A549 (cell line): ENCODE data around the gene TFAP2E. TPM values are rescaled to one million over a fixed set of nuclear protein-coding genes. Genes with fewer than 3 reads are reported as not detected.

Source experiments
- ATAC-seq, 2 experiments: fragments of 200-7000 bp in 1 of 2; fragments of >200 bp in 1 of 2; cut with Nextera tagmentation in 1 of 2; cut with Tn5 transposase in 1 of 2; 3 replicates each; pipeline versions ENCODE4 v1.8.0 to v1.9.1; 2018 to 2020; ENCODE audit warnings: mild to moderate bottlenecking in 1 of 2, moderate library complexity in 1 of 2
- CTCF ChIA-PET: fragments of 300-600 bp; sonication (Branson Sonifier 250); formaldehyde crosslinking; extraction: SDS; loops from one replicate; lab custom pipeline; 2021; ENCODE audit warnings: antibody characterized with exemption, inconsistent platforms; lab: Yijun Ruan, JAX
- POLR2A ChIA-PET: fragments of 350-600 bp; formaldehyde crosslinking; extraction: SDS; loops from one replicate; lab custom pipeline; 2021; ENCODE audit warnings: antibody characterized with exemption, inconsistent platforms; lab: Yijun Ruan, JAX
- DNase-seq, 2 experiments: peaks; one replicate each; pipeline versions ENCODE4 v3.0.0 to v3.0.0-alpha.2; 2011 to 2016; ENCODE audit warnings: low read depth in 1 of 2, low spot score in 1 of 2
- FAIRE-seq: peaks from 2 replicates; lab custom pipeline; 2011; peaks lifted over from hg19 to GRCh38; lab: Jason Lieb, UNC
- H3K27ac ChIP-seq, 2 experiments: fragments of >200 bp; sonication (Bioruptor Twin); formaldehyde crosslinking; 3 replicates each; pipeline ENCODE4 v1.5.1; 2016 to 2017
- H3K4me1 ChIP-seq: fragments of >200 bp; sonication (Bioruptor Twin); formaldehyde crosslinking; 3 replicates; pipeline ENCODE4 v1.6.1; 2016
- H3K4me2 ChIP-seq: fragments of >200 bp; sonication (Bioruptor Twin); formaldehyde crosslinking; 3 replicates; pipeline ENCODE4 v1.6.1; 2016
- H3K4me3 ChIP-seq: fragments of >200 bp; sonication (Bioruptor Twin); formaldehyde crosslinking; 3 replicates; pipeline ENCODE4 v1.5.1; 2016
- H3K9me3 ChIP-seq: fragments of >200 bp; sonication (Bioruptor Twin); formaldehyde crosslinking; 3 replicates; pipeline ENCODE4 v1.6.1; 2016
- BCL3 ChIP-seq: fragments of >200 bp; sonication (Bioruptor Twin); formaldehyde crosslinking; IDR thresholded peaks from 3 replicates; pipeline ENCODE4 v1.6.1; 2016
- CHD4 ChIP-seq: fragments of 200-600 bp; sonication (generic); IDR thresholded peaks from 2 replicates; pipeline ENCODE4 v1.6.1; 2016; ENCODE audit warnings: antibody characterized with exemption, mild to moderate bottlenecking, borderline replicate concordance
- E2F6 ChIP-seq: IDR thresholded peaks from 2 replicates; pipeline ENCODE4 v1.6.1; 2012; ENCODE audit warnings: low read depth, borderline replicate concordance
- ELK1 ChIP-seq: fragments of 150-350 bp; IDR thresholded peaks from 2 replicates; pipeline ENCODE4 v1.6.1; 2014; ENCODE audit warnings: low read depth, mild to moderate bottlenecking, low read length
- ESRRA ChIP-seq: fragments of 150-350 bp; IDR thresholded peaks from 2 replicates; pipeline ENCODE4 v1.6.1; 2014; ENCODE audit warnings: mild to moderate bottlenecking, low read length, borderline replicate concordance
- FOSL2 ChIP-seq, 2 experiments: fragments of 450-650 bp in 1 of 2; fragments of >200 bp in 1 of 2; sonication (Bioruptor Twin) in 1 of 2; formaldehyde crosslinking; IDR thresholded peaks; 2 replicates each; pipeline versions ENCODE4 v1.5.0 to v1.6.1; 2016 to 2020; ENCODE audit warnings: mild to moderate bottlenecking in 1 of 2, moderate library complexity in 1 of 2
- GATA3 ChIP-seq: IDR thresholded peaks from 2 replicates; pipeline ENCODE4 v1.6.1; 2012; ENCODE audit warnings: borderline replicate concordance
- JUNB ChIP-seq: fragments of >200 bp; sonication (Bioruptor Twin); formaldehyde crosslinking; IDR thresholded peaks from 2 replicates; pipeline ENCODE4 v1.6.1; 2016
- KDM5A ChIP-seq: fragments of 200-600 bp; sonication (generic); IDR thresholded peaks from 2 replicates; pipeline ENCODE4 v1.6.1; 2016; ENCODE audit warnings: antibody characterized with exemption, mild to moderate bottlenecking
- MAFK ChIP-seq: fragments of 450-650 bp; IDR thresholded peaks from 2 replicates; pipeline ENCODE4 v1.6.1; 2014; ENCODE audit not compliant: partially characterized antibody
- MAX ChIP-seq: IDR thresholded peaks from 2 replicates; pipeline ENCODE4 v1.6.1; 2012
- MYC ChIP-seq: IDR thresholded peaks from 2 replicates; pipeline ENCODE4 v1.6.1; 2012; ENCODE audit warnings: mild to moderate bottlenecking, inconsistent platforms, low read length, improper control_type of control experiment, borderline replicate concordance
- NFE2L2 ChIP-seq: fragments of 150-350 bp; conservative IDR thresholded peaks from 2 replicates; pipeline ENCODE4 v1.6.1; 2014; ENCODE audit warnings: low read length
- NR3C1 ChIP-seq: fragments of >200 bp; sonication (Bioruptor Twin); formaldehyde crosslinking; IDR thresholded peaks from 3 replicates; pipeline ENCODE4 v1.6.1; 2017
- RCOR1 ChIP-seq: fragments of 150-350 bp; IDR thresholded peaks from 2 replicates; pipeline ENCODE4 v1.6.1; 2014; ENCODE audit warnings: antibody characterized with exemption, low read length, low read depth
- REST ChIP-seq: fragments of 200-600 bp; sonication (generic); IDR thresholded peaks from 2 replicates; pipeline ENCODE4 v1.6.1; 2016; ENCODE audit warnings: antibody characterized with exemption, mild to moderate bottlenecking, moderate library complexity
- RFX5 ChIP-seq: fragments of 450-650 bp; IDR thresholded peaks from 2 replicates; pipeline ENCODE4 v1.7.1; 2014; ENCODE audit warnings: antibody characterized with exemption, mild to moderate bottlenecking, moderate library complexity
- RNF2 ChIP-seq: fragments of 200-600 bp; sonication (generic); IDR thresholded peaks from 2 replicates; pipeline ENCODE4 v1.6.1; 2016; ENCODE audit warnings: low read depth, mild to moderate bottlenecking, antibody characterized with exemption, moderate library complexity, borderline replicate concordance
- SMC3 ChIP-seq: fragments of >200 bp; sonication (Bioruptor Twin); formaldehyde crosslinking; IDR thresholded peaks from 3 replicates; pipeline ENCODE4 v1.6.1; 2018; ENCODE audit warnings: inconsistent platforms
- USF2 ChIP-seq: fragments of 450-650 bp; IDR thresholded peaks from 2 replicates; pipeline ENCODE4 v1.6.1; 2014; ENCODE audit warnings: antibody characterized with exemption
- ZC3H11A ChIP-seq: fragments of 450-650 bp; IDR thresholded peaks from 2 replicates; pipeline ENCODE4 v1.6.1; 2014; ENCODE audit warnings: antibody characterized with exemption, mild to moderate bottlenecking
- ZFP36 ChIP-seq: fragments of 450-650 bp; IDR thresholded peaks from 2 replicates; pipeline ENCODE4 v1.6.1; 2014; ENCODE audit warnings: borderline replicate concordance; ENCODE audit not compliant: partially characterized antibody
- WGBS: methylation state at CpG from one replicate; pipeline ENCODE4 v1.1.6; 2017; ENCODE audit errors: missing lambda C conversion rate; 5-methylcytosine and 5-hydroxymethylcytosine counted together
- polyA plus RNA-seq, 4 experiments: library from polyadenylated mRNA; depleted of rRNA in 3 of 4; stranded (reverse); fragments of >200 nt; fragmentation: RNase III in 1 of 4; extraction: RNeasy Plus Mini Kit Qiagen cat#74134 plus additional on column Dnase treatment in 1 of 4; gene quantifications; 2 replicates in 3 of 4; 3 replicates in 1 of 4; pipeline ENCODE4 v1.2.3, GENCODE V29; 2011 to 2017

Gene TFAP2E
- polyA plus RNA-seq, 2 of the 4 experiments (the other 2 are of a cell fraction): 0.16 to 0.31 TPM

GRCh38 chr1:35564884-35565741 lies 8.0 kb upstream of the TFAP2E start:
- ATAC-seq: no peak; a peak in 1 of 6 replicates

GRCh38 chr1:35565742-35566133 lies 7.4 kb upstream of the TFAP2E start:
- Histone ChIP-seq H3K4me3 (no peak overlapping the region), H3K27ac (no peak overlapping the region), H3K4me2 (no peak overlapping the region), H3K4me1 (no peaks in the 10 kb centered on the region; the same call in 2 of the 3 replicates), H3K9me3 (no peaks in the 10 kb centered on the region)
- ATAC-seq: no peak
- TF ChIP-seq E2F6 (no peak), RFX5 (no peak), ZC3H11A (no peak), ZFP36 (no peak), MAFK (no peak), ESRRA (no peak)
- CTCF ChIA-PET: interaction anchor here (0.6 to 5.9 kb wide), 14 partner anchors 8 to 199 kb away, joined by 3 to 62 read pairs (median 5); partner anchors contain the start of gene TFAP2E
- POLR2A ChIA-PET: interaction anchor here (1.5 kb wide), 1 partner anchor 204 kb away, joined by 6 read pairs; the partner anchor contains the start of gene CLSPN
- 80% methylated on average over 1 of the region's 11 CpGs for WGBS
- no peak for FAIRE-seq
- no peak for DNase-seq

More at GRCh38 chr1:35564884-35565741, 8.0 kb upstream of the TFAP2E start:
- no peak for TF ChIP-seq CHD4
- TF ChIP-seq USF2: no peak
- no peak for TF ChIP-seq RCOR1
- no peak for TF ChIP-seq NFE2L2
- no peak for TF ChIP-seq BCL3
- TF ChIP-seq FOSL2 (IDR thresholded peaks at IDR 0.05): no peak
- TF ChIP-seq FOSL2 (CRISPR knock-in tag; IDR thresholded peaks at IDR 0.05): peak; percentile 20; the same call in 1 of the 2 replicates
- Histone ChIP-seq H3K4me2 (no peak overlapping the region), H3K27ac (no peak overlapping the region), H3K4me1 (no peaks in the 10 kb centered on the region; the same call in 2 of the 3 replicates), H3K9me3 (no peaks in the 10 kb centered on the region), H3K4me3 (no peak overlapping the region)
- no peak for FAIRE-seq
- CTCF ChIA-PET: interaction anchor here (0.6 to 5.9 kb wide), 30 partner anchors 8 to 740 kb away, joined by 3 to 62 read pairs (median 4); partner anchors contain the start of gene TFAP2E
- DNase-seq: no peak
- 72% methylated on average over 12 of the region's 28 CpGs for WGBS
- POLR2A ChIA-PET: interaction anchor here (1.5 kb wide), 1 partner anchor 204 kb away, joined by 6 read pairs; the partner anchor contains the start of gene CLSPN

GRCh38 chr1:35567947-35568558 lies 5.1 kb upstream of the TFAP2E start:
- 64% methylated on average over 9 of the region's 9 CpGs for WGBS
- DNase-seq (no peak), ATAC-seq (no peak), FAIRE-seq (no peak)
- Histone ChIP-seq H3K4me1 (no peaks in the 10 kb centered on the region; the same call in 2 of the 3 replicates), H3K9me3 (no peaks in the 10 kb centered on the region), H3K4me2 (no peak overlapping the region), H3K27ac (no peak overlapping the region), H3K4me3 (no peak overlapping the region)
- POLR2A ChIA-PET: interaction anchor here (0.6 to 1.6 kb wide), 3 partner anchors 10 to 147 kb away, joined by 3 to 5 read pairs (median 3); partner anchors contain the start of gene NCDN
- CTCF ChIA-PET: interaction anchor here (0.7 to 5.9 kb wide), 29 partner anchors 8 to 236 kb away, joined by 3 to 67 read pairs (median 6); partner anchors contain the start of genes CLSPN, KIAA0319L and NCDN
- no peak for TF ChIP-seq RNF2
- no peak for TF ChIP-seq ELK1
- TF ChIP-seq ZC3H11A: no peak
- no peak for TF ChIP-seq SMC3
- TF ChIP-seq NR3C1: no peak
- TF ChIP-seq RFX5: no peak
- TF ChIP-seq ZFP36: no peak
- TF ChIP-seq JUNB: no peak
- TF ChIP-seq KDM5A: no peak
- no peak for TF ChIP-seq MAX
- no peak for TF ChIP-seq MYC
- TF ChIP-seq REST: no peak
- no peak for TF ChIP-seq GATA3
